GM19324 (cell line): ENCODE measurements around the gene MINK1.

Experiments used
- ATAC-seq: cut with Tn5 transposase; IDR thresholded peaks from one replicate; pipeline ENCODE4 v1.9.1; 2021; ENCODE audit warnings: mild to moderate bottlenecking, moderate library complexity; ENCODE audit not compliant: unreplicated experiment, low FRiP score

The MINK1 gene

DNA sequence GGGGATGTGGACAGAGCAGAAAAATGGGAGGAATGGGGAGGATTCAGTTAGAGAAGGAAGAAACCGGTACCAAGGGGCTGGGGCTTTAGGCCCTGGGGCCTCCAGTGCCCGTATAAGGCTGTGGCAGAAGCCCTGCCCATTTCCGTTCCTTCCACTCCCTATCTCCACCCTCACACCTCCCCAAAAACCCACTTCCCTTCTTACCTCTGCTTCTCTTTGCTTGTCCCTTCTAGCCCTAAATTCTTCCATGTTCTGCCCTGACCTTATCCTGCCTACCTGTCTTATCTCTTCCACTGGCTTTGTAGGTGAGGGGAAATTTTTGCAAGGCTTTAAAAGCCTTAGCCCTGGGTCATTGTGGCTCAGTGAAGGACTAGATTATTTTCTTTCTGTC lies 111.0 kb downstream of the MINK1 start:
- no peak for ATAC-seq

DNA sequence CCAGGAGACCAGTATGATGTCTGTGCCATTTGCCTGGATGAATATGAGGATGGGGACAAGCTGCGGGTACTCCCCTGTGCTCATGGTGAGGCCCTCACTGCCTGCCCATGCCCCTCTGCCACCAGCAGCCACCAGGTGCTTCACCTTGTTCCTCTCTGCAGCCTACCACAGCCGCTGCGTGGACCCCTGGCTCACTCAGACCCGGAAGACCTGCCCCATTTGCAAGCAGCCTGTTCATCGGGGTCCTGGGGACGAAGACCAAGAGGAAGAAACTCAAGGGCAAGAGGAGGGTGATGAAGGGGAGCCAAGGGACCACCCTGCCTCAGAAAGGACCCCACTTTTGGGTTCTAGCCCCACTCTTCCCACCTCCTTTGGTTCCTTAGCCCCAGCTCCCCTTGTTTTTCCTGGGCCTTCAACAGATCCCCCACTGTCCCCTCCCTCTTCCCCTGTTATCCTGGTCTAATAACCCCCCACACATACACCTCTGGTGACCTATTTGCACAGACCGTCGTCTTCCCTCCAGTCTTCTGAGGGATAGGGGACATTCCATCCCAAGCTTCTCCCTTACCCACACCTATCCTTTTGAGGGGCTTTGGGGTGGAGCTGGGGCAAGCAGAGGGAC lies 111.5 kb downstream of the MINK1 start:
- ATAC-seq = no peak

DNA sequence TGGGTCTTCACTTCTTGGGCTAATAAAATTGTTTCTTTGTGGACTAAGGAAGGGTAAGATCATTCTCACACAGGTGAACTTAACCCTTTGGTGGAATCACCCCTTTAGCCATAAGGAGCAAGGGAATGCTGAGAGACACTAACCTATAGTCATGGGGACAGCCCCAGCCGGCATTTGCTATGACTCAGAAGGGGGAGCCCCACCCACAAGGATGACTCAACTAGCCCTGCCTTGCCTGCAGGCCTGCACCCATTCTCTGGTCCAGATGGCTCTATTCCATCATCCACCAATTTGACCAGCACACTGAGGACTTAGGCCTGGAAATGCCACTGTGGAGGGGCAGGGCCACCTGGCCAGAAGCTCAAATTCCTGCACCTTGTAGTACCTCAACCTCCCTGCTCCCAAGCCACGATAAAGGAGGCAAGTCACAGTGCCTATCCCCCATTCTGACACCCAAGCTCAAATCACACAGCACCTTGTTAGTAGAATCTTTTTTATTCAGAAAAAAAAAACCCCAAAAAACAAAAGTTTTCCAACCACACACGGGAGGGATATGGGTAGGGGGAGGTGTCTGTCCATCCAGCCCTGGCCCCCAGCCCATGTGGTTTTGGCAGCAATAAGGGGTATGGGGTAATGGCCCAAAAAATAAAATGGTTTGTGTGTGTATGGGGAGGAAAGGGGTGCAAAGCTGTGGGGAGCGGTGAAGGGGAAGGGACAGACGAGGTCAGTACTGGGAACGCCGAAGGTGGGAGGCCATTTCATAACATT lies 112.2 kb downstream of the MINK1 start:
- no peak for ATAC-seq

DNA sequence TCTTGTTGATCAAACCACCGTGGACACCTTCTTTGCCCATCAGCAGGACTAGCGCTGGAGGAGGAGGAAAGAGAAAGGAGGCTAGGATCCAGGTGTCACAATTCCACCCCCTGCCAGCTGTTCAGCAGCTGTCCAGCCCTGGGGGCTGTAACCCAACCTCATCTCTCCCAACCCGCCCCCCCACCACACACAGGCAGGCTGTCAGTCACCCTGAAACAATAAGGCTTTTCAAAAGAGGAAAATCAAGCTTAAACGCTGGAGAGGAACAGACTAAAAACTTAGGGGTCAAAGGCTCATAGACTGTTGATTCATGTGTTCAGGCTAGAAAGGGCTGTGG lies 112.8 kb downstream of the MINK1 start:
- no peak for ATAC-seq

DNA sequence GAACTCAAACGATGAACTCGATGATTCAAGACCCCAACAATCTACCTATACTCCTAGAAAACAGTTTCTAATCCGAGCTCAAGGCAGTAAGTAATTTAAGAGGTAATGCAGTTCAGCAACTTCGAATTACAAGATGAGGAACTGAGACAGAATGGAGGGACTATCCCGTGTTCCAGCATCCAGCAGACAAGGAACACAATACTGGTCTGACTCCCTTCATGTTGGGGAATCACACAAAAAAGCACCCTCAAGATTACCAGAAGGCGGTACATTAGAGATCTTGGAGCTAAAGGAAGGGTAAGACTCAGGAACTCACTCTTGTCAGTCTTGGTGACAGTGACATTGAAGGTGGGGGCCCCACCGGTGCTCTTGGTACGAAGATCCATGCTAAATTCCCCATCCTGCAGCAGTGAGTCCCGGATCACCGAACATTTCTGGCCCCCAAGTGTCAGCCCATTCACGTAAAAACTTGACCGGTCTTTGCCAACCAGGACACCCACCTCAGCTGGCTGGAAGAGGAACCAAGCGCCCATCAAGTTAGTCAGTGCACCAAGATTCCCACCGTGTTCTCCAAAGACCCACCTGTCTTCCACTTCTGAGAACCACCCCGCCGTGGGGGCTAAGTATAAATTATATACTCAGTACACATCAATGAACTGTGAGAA lies 113.3 kb downstream of the MINK1 start:
- no peak for ATAC-seq

DNA sequence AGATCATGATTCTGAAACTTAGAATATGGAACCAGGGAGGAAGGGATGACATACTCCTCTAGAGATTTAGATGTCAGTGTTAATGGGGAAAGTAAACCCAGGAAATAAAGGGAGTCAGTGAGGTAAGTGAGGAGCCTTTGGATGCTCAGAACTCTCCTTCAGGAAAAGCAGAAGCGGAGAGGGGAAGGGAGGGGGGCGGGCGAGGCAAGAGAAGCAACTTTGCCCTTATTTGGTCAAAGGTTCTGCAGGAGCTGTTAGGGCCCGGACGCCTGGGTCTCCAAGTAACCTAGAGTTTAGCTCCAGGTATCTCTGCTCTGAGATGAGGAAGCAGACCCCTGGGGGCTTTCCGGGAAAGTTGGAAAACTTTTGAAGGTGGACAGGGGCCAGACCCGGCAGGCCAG lies 113.9 kb downstream of the MINK1 start:
- no peak for ATAC-seq
